NCI-H69 (cell line): ENCODE measurements around the gene TMEM86A.
"Not testable (repeated sequence)": the region's sequence is repeated elsewhere in the genome, so short reads cannot be mapped to it uniquely, and the experiment has no call there.

Experiments used
- DNase-seq: peaks from one replicate; lab custom pipeline; 2025; lab: John Stamatoyannopoulos, UW

TMEM86A gene

GRCh38 chr11:18698341-18699268 is at the start of gene TMEM86A:
Gene TMEM86A (plus strand): TSS chr11:18698779. CDS start chr11:18698887, 108 bp downstream.
- DNase-seq = peak; percentile 92

GRCh38 chr11:18650353-18650752 is 48.2 kb upstream of the TMEM86A start:
- no peak for DNase-seq

GRCh38 chr11:18650859-18651557 is 47.6 kb upstream of the TMEM86A start:
- DNase-seq = peak; percentile 86

- no peak for DNase-seq
These were observed 40.9 kb upstream of the TMEM86A start for GRCh38 chr11:18657673-18658072.

GRCh38 chr11:18665353-18665872 is 33.2 kb upstream of the TMEM86A start:
- DNase-seq = not testable (repeated sequence)

- DNase-seq = no peak
These were observed 30.4 kb upstream of the TMEM86A start for GRCh38 chr11:18668131-18668530.

- no peak for DNase-seq
These were observed 29.4 kb upstream of the TMEM86A start for GRCh38 chr11:18669219-18669596.

- peak; percentile 16 for DNase-seq
These were observed 28.9 kb upstream of the TMEM86A start for GRCh38 chr11:18669711-18670110.

- DNase-seq = no peak
These were observed 27.3 kb upstream of the TMEM86A start for GRCh38 chr11:18671246-18671645.

- DNase-seq = not testable (repeated sequence)
These were observed 26.4 kb upstream of the TMEM86A start for GRCh38 chr11:18672209-18672608.

- DNase-seq = no peak
These were observed 21.8 kb upstream of the TMEM86A start for GRCh38 chr11:18676803-18677202.

GRCh38 chr11:18677560-18677959 is 21.0 kb upstream of the TMEM86A start:
- DNase-seq = no peak

- not testable (repeated sequence) for DNase-seq
These were observed 16.6 kb upstream of the TMEM86A start for GRCh38 chr11:18681949-18682348.

GRCh38 chr11:18682466-18682865 is 16.1 kb upstream of the TMEM86A start:
- no peak for DNase-seq

- no peak for DNase-seq
These were observed 14.3 kb upstream of the TMEM86A start for GRCh38 chr11:18684267-18684666.

- DNase-seq = not testable (repeated sequence)
These were observed 7.0 kb upstream of the TMEM86A start for GRCh38 chr11:18691467-18692140.

GRCh38 chr11:18692941-18693760 is 5.4 kb upstream of the TMEM86A start:
- no peak for DNase-seq

- no peak for DNase-seq
These were observed 1.8 kb upstream of the TMEM86A start for GRCh38 chr11:18696638-18697225.

GRCh38 chr11:18697576-18697975 is 1.0 kb upstream of the TMEM86A start:
- no peak for DNase-seq

- DNase-seq = no peak
These were observed 654 bp downstream of the TMEM86A start for GRCh38 chr11:18699269-18699596.

- DNase-seq = peak; percentile 20
These were observed 1.3 kb downstream of the TMEM86A start for GRCh38 chr11:18699848-18700261.
